HL-60 (cell line): ENCODE measurements around the gene PDCD4.

ENCODE experiments used
- DNase-seq, 2 experiments: peaks; one replicate each; pipeline ENCODE4 v3.0.0-alpha.2; 2010 to 2020; ENCODE audit warnings: low read depth in 1 of 2, low spot score in 1 of 2
- H3K27ac ChIP-seq: fragments of 250-450 bp; sonication (Bioruptor Pico); replicated peaks from 2 replicates; pipeline ENCODE4 v1.5.1; 2020; ENCODE audit warnings: mild to moderate bottlenecking, moderate library complexity
- H3K27me3 ChIP-seq: fragments of 250-450 bp; sonication (Bioruptor Pico); 2 replicates; pipeline ENCODE4 v1.5.1; 2021; ENCODE audit warnings: mild to moderate bottlenecking, moderate library complexity; ENCODE audit not compliant: insufficient read depth, poor library complexity, severe bottlenecking
- H3K4me3 ChIP-seq: replicated peaks from 2 replicates; pipeline ENCODE4 v1.5.1; 2011; ENCODE audit warnings: mild to moderate bottlenecking, control low read depth, low read length; ENCODE audit not compliant: insufficient read depth
- GABPA ChIP-seq: IDR thresholded peaks from 2 replicates; pipeline ENCODE4 v1.6.1; 2012; ENCODE audit warnings: low read depth
- POLR2AphosphoS5 ChIP-seq: IDR thresholded peaks from 2 replicates; pipeline ENCODE4 v1.6.1; 2012; ENCODE audit warnings: low read depth
- REST ChIP-seq: IDR thresholded peaks from 2 replicates; pipeline ENCODE4 v1.6.1; 2012; ENCODE audit warnings: low read depth; ENCODE audit not compliant: insufficient replicate concordance
- SPI1 ChIP-seq: IDR thresholded peaks from 2 replicates; pipeline ENCODE4 v1.6.1; 2012; ENCODE audit warnings: low read depth, mild to moderate bottlenecking, borderline replicate concordance
- TF ChIP-seq, protein P1 (sequence below): IDR thresholded peaks from one replicate; pipeline ENCODE4 v1.5.1; 2011; ENCODE audit warnings: low read length, control low read depth, inconsistent platforms; ENCODE audit not compliant: insufficient read depth

Gene PDCD4

GRCh38 chr10:110852255-110852896, 19.4 kb upstream of the PDCD4 start:
- DNase-seq = no peak
- H3K4me3 ChIP-seq = no peak overlapping the region
- TF ChIP-seq GABPA (no peak), REST (no peak), SPI1 (no peak), POLR2AphosphoS5 (no peak)
- TF ChIP-seq, protein P1, sequence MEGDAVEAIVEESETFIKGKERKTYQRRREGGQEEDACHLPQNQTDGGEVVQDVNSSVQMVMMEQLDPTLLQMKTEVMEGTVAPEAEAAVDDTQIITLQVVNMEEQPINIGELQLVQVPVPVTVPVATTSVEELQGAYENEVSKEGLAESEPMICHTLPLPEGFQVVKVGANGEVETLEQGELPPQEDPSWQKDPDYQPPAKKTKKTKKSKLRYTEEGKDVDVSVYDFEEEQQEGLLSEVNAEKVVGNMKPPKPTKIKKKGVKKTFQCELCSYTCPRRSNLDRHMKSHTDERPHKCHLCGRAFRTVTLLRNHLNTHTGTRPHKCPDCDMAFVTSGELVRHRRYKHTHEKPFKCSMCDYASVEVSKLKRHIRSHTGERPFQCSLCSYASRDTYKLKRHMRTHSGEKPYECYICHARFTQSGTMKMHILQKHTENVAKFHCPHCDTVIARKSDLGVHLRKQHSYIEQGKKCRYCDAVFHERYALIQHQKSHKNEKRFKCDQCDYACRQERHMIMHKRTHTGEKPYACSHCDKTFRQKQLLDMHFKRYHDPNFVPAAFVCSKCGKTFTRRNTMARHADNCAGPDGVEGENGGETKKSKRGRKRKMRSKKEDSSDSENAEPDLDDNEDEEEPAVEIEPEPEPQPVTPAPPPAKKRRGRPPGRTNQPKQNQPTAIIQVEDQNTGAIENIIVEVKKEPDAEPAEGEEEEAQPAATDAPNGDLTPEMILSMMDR = no peak
- no peaks in the 10 kb centered on the region for H3K27me3 ChIP-seq
- no peak overlapping the region for H3K27ac ChIP-seq

DNA sequence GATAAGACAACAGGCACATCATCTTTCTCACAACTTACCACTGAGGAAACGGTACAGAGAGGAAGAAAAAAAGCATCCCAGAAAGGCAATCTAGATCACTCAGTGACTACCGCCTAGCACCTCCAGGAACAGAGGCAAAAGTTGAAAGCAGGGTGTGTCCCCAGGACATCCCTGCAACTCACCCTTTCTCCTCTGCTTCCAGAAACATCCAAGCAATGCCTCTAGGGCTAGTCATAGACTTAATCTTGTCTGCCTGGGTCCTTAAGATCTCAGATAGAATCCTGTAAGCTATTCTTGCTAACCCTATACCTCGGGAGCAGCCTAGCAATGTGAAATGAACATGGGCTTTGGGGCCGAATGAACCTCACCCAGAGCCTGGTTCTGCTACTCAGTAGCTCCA, 18.8 kb upstream of the PDCD4 start:
- no peak for DNase-seq

More for the DNA sequence above, 18.8 kb upstream of the PDCD4 start:
- TF ChIP-seq GABPA = no peak
- TF ChIP-seq, protein P1 = no peak
- TF ChIP-seq REST = no peak
- no peak for TF ChIP-seq SPI1
- no peak for TF ChIP-seq POLR2AphosphoS5
- no peak overlapping the region for H3K4me3 ChIP-seq
- no peak overlapping the region for H3K27ac ChIP-seq
- H3K27me3 ChIP-seq = no peaks in the 10 kb centered on the region
